Anterior cingulate cortex (tissue), 58 donors: ENCODE results near the gene WDFY4.

Experiments used
- DNase-seq, 58 donors: peaks; one replicate each; lab custom pipeline; 2025; lab: John Stamatoyannopoulos, UW

WDFY4 gene

GRCh38 chr10:48894911-48895802 is 210.5 kb downstream of the WDFY4 start:
- DNase-seq, result no peak

GRCh38 chr10:48895803-48896195 is 211.1 kb downstream of the WDFY4 start:
- DNase-seq, result no peak

- no peak for DNase-seq
Measured at GRCh38 chr10:48896756-48897440, 212.2 kb downstream of the WDFY4 start.

- no peak for DNase-seq
Measured at GRCh38 chr10:48897441-48897790, 212.7 kb downstream of the WDFY4 start.

GRCh38 chr10:48898426-48898825 is 213.8 kb downstream of the WDFY4 start:
- no peak for DNase-seq

- no peak for DNase-seq
Measured at GRCh38 chr10:48899781-48900180, 215.1 kb downstream of the WDFY4 start.

- peak in 2 of 58 donors; percentile 3 to 11 for DNase-seq
Measured at GRCh38 chr10:48900371-48900801, 215.7 kb downstream of the WDFY4 start.

- DNase-seq, result no peak
Measured at GRCh38 chr10:48901319-48901718, 216.6 kb downstream of the WDFY4 start.

GRCh38 chr10:48902096-48902495 is 217.4 kb downstream of the WDFY4 start:
- no peak for DNase-seq

- DNase-seq, result no peak
Measured at GRCh38 chr10:48903151-48903550, 218.5 kb downstream of the WDFY4 start.

- DNase-seq, result no peak
Measured at GRCh38 chr10:48904861-48905260, 220.2 kb downstream of the WDFY4 start.

- no peak for DNase-seq
Measured at GRCh38 chr10:48905311-48905710, 220.6 kb downstream of the WDFY4 start.

GRCh38 chr10:48906841-48907240 is 222.2 kb downstream of the WDFY4 start:
- no peak for DNase-seq

- no peak for DNase-seq
Measured at GRCh38 chr10:48907730-48908129, 223.1 kb downstream of the WDFY4 start.

GRCh38 chr10:48910548-48910947 is 225.9 kb downstream of the WDFY4 start:
- DNase-seq, result no peak

- no peak for DNase-seq
Measured at GRCh38 chr10:48913674-48914073, 229.0 kb downstream of the WDFY4 start.

GRCh38 chr10:48923748-48924147 is 239.1 kb downstream of the WDFY4 start:
- no peak for DNase-seq

GRCh38 chr10:48924988-48925387 is 240.3 kb downstream of the WDFY4 start:
- DNase-seq, result no peak

GRCh38 chr10:48926255-48926654 is 241.6 kb downstream of the WDFY4 start:
- DNase-seq, result no peak

- DNase-seq, result no peak
Measured at GRCh38 chr10:48926764-48927540, 242.3 kb downstream of the WDFY4 start.

GRCh38 chr10:48929413-48929990 is 244.8 kb downstream of the WDFY4 start:
- no peak for DNase-seq
